Adrenal gland (tissue), 5 donors: ENCODE measurements around the gene ZNG1A.

Source experiments
- CTCF ChIP-seq, 6 experiments: fragments of 450-650 bp in 4 of 6; fragments of 200-600 bp in 2 of 6; sonication (generic) in 1 of 6; IDR thresholded peaks; 1 replicate in 5 of 6; 2 replicates in 1 of 6; pipeline versions ENCODE4 v1.5.1 to v1.8.0; 2016 to 2021; ENCODE audit warnings: antibody characterized with exemption in 6 of 6, mild to moderate bottlenecking in 2 of 6, moderate library complexity in 1 of 6
- POLR2A ChIP-seq, 2 donors: fragments of 450-650 bp; IDR thresholded peaks; one replicate each; pipeline ENCODE4 v1.6.1; 2017; ENCODE audit warnings: antibody characterized with exemption in 2 of 2, mild to moderate bottlenecking in 2 of 2, moderate library complexity in 1 of 2
- donor health status: DM: no; HTN: no; CAD: no.

- no peak for TF ChIP-seq CTCF (IDR thresholded peaks at IDR 0.05)
- TF ChIP-seq POLR2A (IDR thresholded peaks at IDR 0.05): no peak
Measured at GRCh38 chr9:206481-206880, 27.6 kb upstream of the ZNG1A start.
